Astrocyte of the spinal cord (primary cell): ENCODE results near the gene LCLAT1.
A peak's percentile ranks its signal among the peaks of the same experiment; 100 is the strongest.

ENCODE experiments used
- DNase-seq: peaks from one replicate; pipeline ENCODE4 v3.0.0; 2011; ENCODE audit warnings: low read depth, low spot score
- H3K4me3 ChIP-seq: 2 replicates; pipeline ENCODE4 v1.5.1; 2011; ENCODE audit warnings: low read depth, mild to moderate bottlenecking, low read length, moderate library complexity
- CTCF ChIP-seq: IDR thresholded peaks from 2 replicates; pipeline ENCODE4 v1.5.1; 2012; ENCODE audit warnings: low read depth, mild to moderate bottlenecking, low read length, inconsistent platforms
- in situ Hi-C: cut with HindIII; loops from 2 replicates; pipeline ENCODE4 v1.10.0; 2017; ENCODE audit warnings: low sequenced_read_pairs

Gene LCLAT1

GRCh38 chr2:30447149-30448045, at the start of gene LCLAT1:
Gene LCLAT1 (plus strand): TSS chr2:30447246. CDS start chr2:30525591, 78,345 bp downstream.
- peak; percentile 7 for TF ChIP-seq CTCF
- in situ Hi-C loops: no loop called here
- peak within 1 kb of the TSS; percentile 89 for H3K4me3 ChIP-seq
- DNase-seq: peak; percentile 79

- DNase-seq: no peak
- no peak overlapping the region for H3K4me3 ChIP-seq
- in situ Hi-C loops: no loop called here
- TF ChIP-seq CTCF: no peak
Measured at GRCh38 chr2:30398084-30398873, 48.8 kb upstream of the LCLAT1 start.

GRCh38 chr2:30400151-30400954, 46.7 kb upstream of the LCLAT1 start:
- in situ Hi-C loops: no loop called here
- no peak for DNase-seq
- TF ChIP-seq CTCF: no peak

GRCh38 chr2:30402441-30403182, 44.4 kb upstream of the LCLAT1 start:
- no peak for TF ChIP-seq CTCF
- in situ Hi-C loops: no loop called here
- no peak overlapping the region for H3K4me3 ChIP-seq
- no peak for DNase-seq

More at GRCh38 chr2:30400151-30400954, 46.7 kb upstream of the LCLAT1 start:
- H3K4me3 ChIP-seq: no peak overlapping the region

- in situ Hi-C loops: no loop called here
- TF ChIP-seq CTCF: no peak
- DNase-seq: no peak
- H3K4me3 ChIP-seq: no peak overlapping the region
Measured at GRCh38 chr2:30403592-30404312, 43.3 kb upstream of the LCLAT1 start.
